K562 (cell line): ENCODE data around the gene SLC66A3. TPM values are rescaled to one million over a fixed set of nuclear protein-coding genes. Genes with fewer than 3 reads are reported as not detected.
A peak's percentile ranks its signal among the peaks of the same experiment; 100 is the strongest.

Experiments used
- BCOR ChIP-seq: fragments of 450-650 bp; IDR thresholded peaks from 2 replicates; pipeline ENCODE4 v1.6.1; 2016
- CTBP1 ChIP-seq: fragments of 450-650 bp; IDR thresholded peaks from 2 replicates; pipeline ENCODE4 v1.6.1; 2016; ENCODE audit warnings: borderline replicate concordance
- DACH1 ChIP-seq: fragments of 450-650 bp; IDR thresholded peaks from 2 replicates; pipeline ENCODE4 v1.6.1; 2018; ENCODE audit not compliant: partially characterized antibody
- GABPB1 ChIP-seq: sonication (generic); formaldehyde crosslinking; IDR thresholded peaks from 2 replicates; pipeline ENCODE4 v1.8.0; 2022; ENCODE audit warnings: mild to moderate bottlenecking, missing genetic modification reagents
- HMG20B ChIP-seq: fragments of 250-450 bp; sonication (Bioruptor Pico); IDR thresholded peaks from 2 replicates; pipeline ENCODE4 v1.5.0; 2021; ENCODE audit warnings: mild to moderate bottlenecking
- NUFIP1 ChIP-seq: fragments of 450-650 bp; IDR thresholded peaks from 2 replicates; pipeline ENCODE4 v1.6.1; 2018; ENCODE audit not compliant: partially characterized antibody
- PCBP1 ChIP-seq: fragments of 200-400 bp; formaldehyde crosslinking; IDR thresholded peaks from 2 replicates; pipeline ENCODE4 v1.6.1; 2018; ENCODE audit warnings: mild to moderate bottlenecking, low read depth, low read length; ENCODE audit not compliant: poor library complexity, severe bottlenecking
- RBBP5 ChIP-seq: fragments of 200-600 bp; sonication (generic); IDR thresholded peaks from 2 replicates; pipeline ENCODE4 v1.6.1; 2012; ENCODE audit warnings: borderline replicate concordance, mild to moderate bottlenecking, low read length, control low read depth, inconsistent platforms; ENCODE audit not compliant: insufficient read depth, poor library complexity, severe bottlenecking
- RBM39 ChIP-seq: fragments of 200-400 bp; formaldehyde crosslinking; optimal IDR thresholded peaks from 2 replicates; pipeline ENCODE3; 2018; ENCODE audit warnings: low read depth, low read length
- SIX5 ChIP-seq, 2 experiments: IDR thresholded peaks; 2 replicates each; pipeline ENCODE4 v1.6.1; 2011; ENCODE audit warnings: low read length in 2 of 2, borderline replicate concordance in 1 of 2, low read depth in 1 of 2, mild to moderate bottlenecking in 1 of 2, moderate library complexity in 1 of 2; ENCODE audit not compliant: insufficient read depth in 1 of 2
- SMARCA5 ChIP-seq: fragments of 450-650 bp; IDR thresholded peaks from 2 replicates; pipeline ENCODE4 v1.6.1; 2016
- SREBF2 ChIP-seq: sonication (generic); formaldehyde crosslinking; IDR thresholded peaks from 2 replicates; pipeline ENCODE4 v1.4.0; 2020; ENCODE audit warnings: mild to moderate bottlenecking, missing genetic modification reagents
- STAG1 ChIP-seq: sonication (generic); formaldehyde crosslinking; IDR thresholded peaks from 2 replicates; pipeline ENCODE4 v1.5.0; 2020; ENCODE audit warnings: missing genetic modification reagents, borderline replicate concordance
- ZNF146 ChIP-seq: IDR thresholded peaks from one replicate; pipeline ENCODE4 v1.6.1; 2018; ENCODE audit warnings: missing compliant biosample characterization; ENCODE audit not compliant: unreplicated experiment
- ZNF212 ChIP-seq: fragments of 450-650 bp; formaldehyde crosslinking; IDR thresholded peaks from 2 replicates; pipeline ENCODE4 v1.4.0; 2020; ENCODE audit warnings: mild to moderate bottlenecking
- ZNF23 ChIP-seq: fragments of 250-450 bp; sonication (Bioruptor Pico); IDR thresholded peaks from 2 replicates; pipeline ENCODE4 v1.4.0; 2020; ENCODE audit warnings: mild to moderate bottlenecking
- polyA plus RNA-seq, 8 experiments: library from polyadenylated mRNA; depleted of rRNA in 4 of 8; stranded (reverse) in 5 of 8; unstranded in 3 of 8; fragments of >200 nt; fragmentation: Nextera tagmentation in 2 of 8; fragmentation: Illumina TruSeq in 1 of 8; extraction: Ambion mirVana in 2 of 8; extraction: Trizol in 1 of 8; gene quantifications; 2 replicates each; pipeline versions ENCODE4 v1.2.1 to v1.2.3, GENCODE V29; 2011 to 2014; ENCODE audit warnings: inconsistent platforms in 1 of 8, missing spikeins in 1 of 8
- total RNA-seq, 7 experiments: library from RNA; depleted of rRNA in 6 of 7; stranded (reverse); fragments of >200 nt in 6 of 7; fragmentation: Illumina TruSeq in 2 of 7; extraction: Trizol in 2 of 7; gene quantifications; 2 replicates each; pipeline versions ENCODE4 v1.2.1 to v1.2.3, GENCODE V29; 2011 to 2021; ENCODE audit warnings: low replicate concordance in 1 of 7
- TF ChIP-seq, protein P1 (sequence below): fragments of 450-650 bp; formaldehyde crosslinking; IDR thresholded peaks from 2 replicates; pipeline ENCODE4 v1.4.0; 2020; ENCODE audit warnings: mild to moderate bottlenecking, moderate library complexity
- TF ChIP-seq, protein P2 (sequence below): fragments of 250-450 bp; sonication (Bioruptor Pico); IDR thresholded peaks from 2 replicates; pipeline ENCODE4 v1.5.0; 2021
- TF ChIP-seq, protein P3 (sequence below): sonication (generic); formaldehyde crosslinking; IDR thresholded peaks from 2 replicates; pipeline ENCODE4 v1.9.0; 2022; ENCODE audit warnings: mild to moderate bottlenecking, missing genetic modification reagents
- TF ChIP-seq, protein P4 (sequence below), 2 experiments: fragments of 200-800 bp in 1 of 2; sonication (Bioruptor generic) in 1 of 2; sonication (generic) in 1 of 2; formaldehyde crosslinking in 1 of 2; IDR thresholded peaks in 1 of 2; conservative IDR thresholded peaks in 1 of 2; 2 replicates each; pipeline versions ENCODE4 v1.5.0 to v1.6.1; 2016 to 2020; ENCODE audit warnings: missing compliant biosample characterization in 1 of 2, missing genetic modification characterization in 1 of 2, missing genetic modification reagents in 1 of 2

SLC66A3 gene
- total and polyA plus RNA-seq, 9 of the 15 experiments (the other 6 are each of a cell fraction or from before 2014, with no cell fraction given), result 2.8 to 30.0 (median 9.1) TPM

DNA sequence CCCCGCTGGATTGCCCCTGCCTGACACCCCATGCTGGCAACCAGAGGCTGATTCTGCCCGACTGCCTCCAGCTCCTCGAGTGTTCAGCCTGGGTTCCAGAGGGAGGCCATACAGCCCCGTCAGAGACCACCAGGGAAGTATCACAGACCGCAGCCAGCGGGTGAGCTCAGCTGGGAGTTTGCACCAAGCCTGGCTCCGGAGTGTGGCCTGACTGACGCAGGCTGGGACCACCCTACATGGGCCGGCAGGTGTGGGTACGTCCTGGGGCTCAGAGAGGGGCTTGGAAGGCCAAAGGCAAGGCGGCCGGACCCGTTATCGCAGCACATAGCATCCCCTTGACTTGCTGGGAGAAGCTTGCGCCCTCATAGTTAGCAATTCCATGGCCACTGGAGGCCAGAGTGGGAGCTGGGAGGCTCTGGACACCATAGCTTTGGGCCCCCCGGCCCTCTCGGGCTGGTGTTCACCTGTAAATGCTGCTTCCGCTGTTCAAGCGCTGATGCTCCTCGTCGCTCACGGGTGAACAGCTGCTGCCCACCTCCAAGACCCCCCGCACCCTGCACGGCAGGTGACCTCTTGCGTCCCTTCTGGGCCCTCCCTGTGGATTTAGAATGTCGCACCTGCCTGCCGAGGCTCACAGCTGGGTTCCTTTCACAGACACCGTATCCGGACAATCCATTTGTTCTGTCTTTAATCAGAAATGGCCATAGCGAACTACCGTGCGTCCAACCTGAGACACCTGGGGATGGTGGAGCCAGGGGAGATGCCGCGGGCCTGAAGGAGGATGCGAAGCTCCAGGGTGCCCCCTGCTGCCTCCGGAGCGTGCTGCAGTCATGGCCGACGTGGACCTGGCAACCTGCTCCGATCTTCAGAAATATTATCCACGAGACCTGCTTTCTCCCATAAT is 31.2 kb upstream of the SLC66A3 start (continued):
- TF ChIP-seq, protein P1, sequence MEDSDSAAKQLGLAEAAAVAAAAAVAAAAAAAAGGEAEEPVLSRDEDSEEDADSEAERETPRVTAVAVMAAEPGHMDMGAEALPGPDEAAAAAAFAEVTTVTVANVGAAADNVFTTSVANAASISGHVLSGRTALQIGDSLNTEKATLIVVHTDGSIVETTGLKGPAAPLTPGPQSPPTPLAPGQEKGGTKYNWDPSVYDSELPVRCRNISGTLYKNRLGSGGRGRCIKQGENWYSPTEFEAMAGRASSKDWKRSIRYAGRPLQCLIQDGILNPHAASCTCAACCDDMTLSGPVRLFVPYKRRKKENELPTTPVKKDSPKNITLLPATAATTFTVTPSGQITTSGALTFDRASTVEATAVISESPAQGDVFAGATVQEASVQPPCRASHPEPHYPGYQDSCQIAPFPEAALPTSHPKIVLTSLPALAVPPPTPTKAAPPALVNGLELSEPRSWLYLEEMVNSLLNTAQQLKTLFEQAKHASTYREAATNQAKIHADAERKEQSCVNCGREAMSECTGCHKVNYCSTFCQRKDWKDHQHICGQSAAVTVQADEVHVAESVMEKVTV (CRISPR knock-in tag), result peak; percentile 59; the same call in 1 of the 2 replicates
- TF ChIP-seq SREBF2 (CRISPR knock-in tag) (no peak), PCBP1 (no peak), GABPB1 (no peak; the same call in 1 of the 2 replicates), ZNF23 (no peak), HMG20B (no peak), SMARCA5 (no peak), ZNF146 (CRISPR knock-in tag) (no peak), RBBP5 (no peak), RBM39 (no peak), STAG1 (CRISPR knock-in tag) (peak; percentile 75; the same call in 1 of the 2 replicates), CTBP1 (peak; percentile 63; the same call in 1 of the 2 replicates), SIX5 (IDR thresholded peaks at IDR 0.05; ENCODE audit: borderline replicate concordance in 1 of 2, insufficient read depth in 1 of 2, low read depth in 1 of 2, low read length in 2 of 2) (no peak), NUFIP1 (no peak), BCOR (no peak), ZNF212 (no peak), DACH1 (no peak)
- TF ChIP-seq, protein P2, sequence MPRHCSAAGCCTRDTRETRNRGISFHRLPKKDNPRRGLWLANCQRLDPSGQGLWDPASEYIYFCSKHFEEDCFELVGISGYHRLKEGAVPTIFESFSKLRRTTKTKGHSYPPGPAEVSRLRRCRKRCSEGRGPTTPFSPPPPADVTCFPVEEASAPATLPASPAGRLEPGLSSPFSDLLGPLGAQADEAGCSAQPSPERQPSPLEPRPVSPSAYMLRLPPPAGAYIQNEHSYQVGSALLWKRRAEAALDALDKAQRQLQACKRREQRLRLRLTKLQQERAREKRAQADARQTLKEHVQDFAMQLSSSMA (CRISPR knock-in tag), result no peak
- TF ChIP-seq, protein P3, sequence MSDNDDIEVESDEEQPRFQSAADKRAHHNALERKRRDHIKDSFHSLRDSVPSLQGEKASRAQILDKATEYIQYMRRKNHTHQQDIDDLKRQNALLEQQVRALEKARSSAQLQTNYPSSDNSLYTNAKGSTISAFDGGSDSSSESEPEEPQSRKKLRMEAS (CRISPR knock-in tag), result no peak
- TF ChIP-seq, protein P4, sequence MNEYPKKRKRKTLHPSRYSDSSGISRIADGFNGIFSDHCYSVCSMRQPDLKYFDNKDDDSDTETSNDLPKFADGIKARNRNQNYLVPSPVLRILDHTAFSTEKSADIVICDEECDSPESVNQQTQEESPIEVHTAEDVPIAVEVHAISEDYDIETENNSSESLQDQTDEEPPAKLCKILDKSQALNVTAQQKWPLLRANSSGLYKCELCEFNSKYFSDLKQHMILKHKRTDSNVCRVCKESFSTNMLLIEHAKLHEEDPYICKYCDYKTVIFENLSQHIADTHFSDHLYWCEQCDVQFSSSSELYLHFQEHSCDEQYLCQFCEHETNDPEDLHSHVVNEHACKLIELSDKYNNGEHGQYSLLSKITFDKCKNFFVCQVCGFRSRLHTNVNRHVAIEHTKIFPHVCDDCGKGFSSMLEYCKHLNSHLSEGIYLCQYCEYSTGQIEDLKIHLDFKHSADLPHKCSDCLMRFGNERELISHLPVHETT (CRISPR knock-in tag; conservative IDR thresholded peaks at IDR 0.05 in 1 of 2, IDR thresholded peaks at IDR 0.05 in 1 of 2), result no peak
